HG03060 (cell line): ENCODE results near the gene POLG.
"Not testable (repeated sequence)": the region's sequence is repeated elsewhere in the genome, so short reads cannot be mapped to it uniquely, and the experiment has no call there.

Experiments
- ATAC-seq: cut with Tn5 transposase; IDR thresholded peaks from one replicate; pipeline ENCODE4 v1.9.1; 2021; ENCODE audit warnings: low read depth, moderate number of reproducible peaks; ENCODE audit not compliant: unreplicated experiment

POLG gene

DNA sequence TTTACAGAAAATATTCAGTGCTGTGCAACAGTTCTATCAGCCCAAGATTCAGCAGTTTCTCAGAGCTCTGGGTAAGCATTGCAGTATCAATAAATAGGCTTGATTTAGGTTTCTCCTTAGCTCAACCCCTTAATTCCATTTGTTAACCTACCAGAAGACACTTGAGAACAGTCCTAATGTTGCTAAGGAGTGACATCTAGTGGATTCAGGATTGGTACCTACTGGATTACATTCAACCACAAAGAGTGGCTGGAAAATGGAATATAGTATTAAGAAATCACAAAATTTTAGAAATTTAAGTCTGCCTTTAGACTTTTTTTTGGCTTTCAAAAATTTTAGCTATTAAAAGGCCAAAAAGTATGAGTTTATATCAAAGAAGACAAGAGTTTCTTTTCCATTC is 34.7 kb downstream of the POLG start:
- ATAC-seq = no peak

DNA sequence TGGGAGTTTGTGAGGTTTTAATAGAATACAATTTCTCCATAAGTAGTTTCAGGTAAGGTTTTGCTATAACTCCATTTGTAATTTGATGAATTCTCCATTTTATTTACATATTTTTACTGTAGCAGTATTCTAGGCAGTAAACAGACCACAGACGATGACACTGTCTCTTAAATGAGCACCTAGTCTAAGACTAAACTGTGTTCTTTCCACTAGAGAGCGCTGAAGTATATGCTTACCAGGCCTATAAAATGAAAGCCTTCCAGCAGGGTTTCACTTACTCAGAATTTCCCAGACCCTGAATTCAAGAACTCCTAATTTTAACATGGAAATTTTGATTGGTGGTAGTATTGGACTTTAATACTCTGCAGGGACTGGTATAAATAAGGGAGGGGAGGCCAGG is 41.6 kb downstream of the POLG start:
- no peak for ATAC-seq

DNA sequence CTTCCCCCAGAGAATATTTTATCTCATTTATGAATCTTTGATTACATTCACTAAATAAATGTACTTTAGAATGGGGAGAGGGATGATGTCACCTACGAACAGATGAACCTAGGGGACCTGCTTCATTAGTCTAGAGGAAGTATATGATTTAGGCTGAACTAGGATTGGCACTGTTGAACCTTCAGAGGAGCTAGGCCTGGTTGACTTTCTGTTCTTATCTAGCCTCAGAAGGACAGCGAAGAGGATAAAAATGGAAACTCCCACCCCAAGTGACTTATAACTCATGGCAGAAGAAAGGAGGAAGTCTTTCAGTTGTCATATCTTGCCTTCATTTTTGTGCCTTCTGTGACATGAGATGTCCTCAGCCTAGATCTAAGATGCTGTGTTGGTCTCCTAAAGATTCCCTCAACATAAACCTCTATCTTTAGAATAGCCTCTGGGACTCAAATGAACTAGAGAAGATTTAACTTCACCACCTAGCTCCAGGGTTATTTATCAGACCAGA is 42.6 kb downstream of the POLG start:
- ATAC-seq = no peak

DNA sequence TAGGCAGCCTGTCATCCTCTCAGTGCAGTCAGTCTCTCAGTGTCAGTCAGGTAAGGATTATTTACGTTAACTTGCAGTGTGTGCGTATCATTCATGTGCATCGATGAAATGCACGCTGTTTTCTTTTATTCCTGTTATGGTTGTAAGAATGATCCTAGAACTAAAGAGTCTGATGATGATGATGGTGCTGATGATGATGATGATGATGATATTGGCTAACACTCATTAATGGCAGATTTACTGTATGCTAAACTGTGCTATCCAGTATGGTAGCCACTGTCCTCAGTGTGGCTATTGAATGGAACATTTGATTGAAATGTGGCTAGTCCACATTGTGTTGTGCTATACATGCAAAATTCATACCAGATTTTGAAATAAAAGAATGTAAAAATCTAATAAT is 51.4 kb downstream of the POLG start:
- no peak for ATAC-seq

DNA sequence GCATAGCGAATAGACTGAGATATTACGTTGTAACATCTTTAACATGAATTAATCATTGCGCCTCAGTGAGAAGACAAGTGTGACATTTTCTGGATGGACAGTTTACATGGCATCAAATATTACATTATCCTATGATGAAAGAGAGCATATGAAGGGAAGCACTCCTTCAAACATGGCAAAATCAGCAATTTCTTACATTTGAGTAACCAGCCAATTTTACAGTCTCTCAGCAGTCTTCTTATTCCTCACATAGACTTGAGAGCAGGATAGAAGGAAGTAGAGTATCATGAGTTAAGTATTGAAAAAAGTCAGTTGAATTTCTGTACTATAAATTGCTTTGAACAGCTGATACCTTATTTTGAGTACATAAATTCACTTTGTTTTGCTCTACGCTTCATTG is 52.0 kb downstream of the POLG start:
- ATAC-seq = no peak

DNA sequence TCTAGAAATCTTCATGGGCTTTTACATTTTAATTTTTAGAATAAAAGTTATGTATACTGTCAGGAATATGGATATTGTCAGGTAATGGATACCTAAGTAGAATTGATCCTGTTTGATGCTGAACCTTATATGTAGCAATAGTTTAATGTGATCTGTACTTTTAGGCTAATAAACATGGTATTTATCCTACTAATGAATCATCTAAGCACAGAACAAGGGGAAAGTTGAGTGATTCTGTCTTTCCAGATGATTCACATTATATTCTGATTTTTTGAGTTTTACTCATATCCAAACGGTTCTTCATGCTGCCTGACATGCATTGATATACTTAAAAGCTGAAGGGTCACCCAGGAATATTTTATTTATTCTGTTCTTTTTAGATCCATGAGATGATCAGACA is 56.3 kb downstream of the POLG start:
- no peak for ATAC-seq

DNA sequence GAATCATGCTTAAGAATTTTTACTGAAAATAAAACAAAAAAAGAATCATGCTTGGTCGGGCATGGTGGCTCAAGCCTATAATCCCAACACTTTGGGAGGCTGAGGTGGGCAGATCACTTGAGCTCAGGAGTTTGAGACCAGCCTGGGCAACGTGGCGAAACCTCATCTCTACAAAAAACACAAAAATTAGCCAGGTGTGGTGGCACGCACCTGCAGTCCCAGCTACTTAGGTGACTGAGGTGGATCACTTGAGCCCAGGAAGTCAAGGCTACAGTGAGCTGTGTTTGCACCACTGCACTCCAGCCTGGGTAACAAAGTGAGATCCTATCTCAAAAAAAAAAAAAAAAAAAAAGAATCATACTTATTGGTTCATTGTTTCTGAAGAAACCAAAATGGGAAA is 57.3 kb downstream of the POLG start:
- ATAC-seq = not testable (repeated sequence)
